NT2/D1 (cell line): ENCODE measurements around the gene MYH6.

ENCODE experiments used
- SUZ12 ChIP-seq: IDR thresholded peaks from 2 replicates; pipeline ENCODE4 v1.6.1; 2011; ENCODE audit not compliant: insufficient read length, insufficient read depth; ENCODE audit errors: extremely low read depth
- YY1 ChIP-seq: IDR thresholded peaks from 2 replicates; pipeline ENCODE4 v1.6.1; 2011; ENCODE audit not compliant: insufficient read length, insufficient read depth
- ZNF274 ChIP-seq: IDR thresholded peaks from 2 replicates; pipeline ENCODE4 v1.6.1; 2011; ENCODE audit warnings: mild to moderate bottlenecking, low read depth, low read length

DNA sequence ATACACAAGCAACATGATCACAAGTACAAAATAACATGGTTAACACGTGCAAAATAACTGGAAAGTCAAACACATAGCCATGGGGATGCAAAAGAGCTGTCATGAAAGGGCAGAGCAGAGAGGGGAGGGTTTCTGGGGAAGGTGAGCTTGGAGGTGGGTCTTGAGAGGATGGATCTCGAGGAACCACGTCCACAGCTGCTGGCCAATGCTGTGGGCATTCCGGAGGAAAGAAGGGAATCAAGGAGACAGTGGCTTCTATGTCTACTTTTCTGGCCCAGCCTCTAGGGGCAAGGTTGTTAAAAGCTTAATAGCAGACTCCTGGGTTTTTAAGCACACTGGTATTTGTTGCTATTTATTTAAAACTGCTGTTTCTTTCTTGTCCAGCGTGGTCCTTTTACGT, 35.8 kb upstream of the MYH6 start:
- no peak for TF ChIP-seq SUZ12
- TF ChIP-seq ZNF274, result no peak
- TF ChIP-seq YY1, result no peak
